Smooth muscle cell of the coronary artery (primary cell): ENCODE measurements around the gene GP5. TPM values are rescaled to one million over a fixed set of nuclear protein-coding genes. Genes with fewer than 3 reads are reported as not detected.

Experiments
- total RNA-seq: library from RNA; depleted of rRNA; stranded (reverse); fragments of >200 nt; gene quantifications from 2 replicates; pipeline ENCODE4 v1.2.3, GENCODE V29; 2014; ENCODE audit warnings: low replicate concordance

GP5 gene
- total RNA-seq, result 0.83 TPM in 1 of 2 replicates, not detected in the other

DNA sequence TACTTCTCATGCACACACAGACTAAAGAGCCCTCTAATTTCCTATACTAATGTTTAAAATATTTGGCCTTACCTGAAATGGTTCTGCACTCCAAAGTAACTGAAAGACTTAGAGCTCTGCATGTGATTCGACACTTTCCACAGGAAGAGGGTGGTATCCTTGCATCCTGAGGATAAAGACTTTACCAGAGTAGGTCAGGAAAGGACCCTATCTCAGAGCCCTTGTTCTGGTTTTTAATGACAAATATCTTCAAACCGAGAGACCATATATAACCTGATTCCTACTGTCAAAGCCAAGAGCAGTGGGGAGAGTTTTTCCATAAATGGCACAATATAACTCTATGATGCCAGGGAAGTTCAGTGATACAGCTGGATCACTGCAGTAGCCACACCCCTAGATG lies at the start of gene GP5:
Gene GP5 (minus strand): TSS at position 101 of the 400 bp plus-strand sequence. CDS start 984 bp downstream, outside the sequence.

DNA sequence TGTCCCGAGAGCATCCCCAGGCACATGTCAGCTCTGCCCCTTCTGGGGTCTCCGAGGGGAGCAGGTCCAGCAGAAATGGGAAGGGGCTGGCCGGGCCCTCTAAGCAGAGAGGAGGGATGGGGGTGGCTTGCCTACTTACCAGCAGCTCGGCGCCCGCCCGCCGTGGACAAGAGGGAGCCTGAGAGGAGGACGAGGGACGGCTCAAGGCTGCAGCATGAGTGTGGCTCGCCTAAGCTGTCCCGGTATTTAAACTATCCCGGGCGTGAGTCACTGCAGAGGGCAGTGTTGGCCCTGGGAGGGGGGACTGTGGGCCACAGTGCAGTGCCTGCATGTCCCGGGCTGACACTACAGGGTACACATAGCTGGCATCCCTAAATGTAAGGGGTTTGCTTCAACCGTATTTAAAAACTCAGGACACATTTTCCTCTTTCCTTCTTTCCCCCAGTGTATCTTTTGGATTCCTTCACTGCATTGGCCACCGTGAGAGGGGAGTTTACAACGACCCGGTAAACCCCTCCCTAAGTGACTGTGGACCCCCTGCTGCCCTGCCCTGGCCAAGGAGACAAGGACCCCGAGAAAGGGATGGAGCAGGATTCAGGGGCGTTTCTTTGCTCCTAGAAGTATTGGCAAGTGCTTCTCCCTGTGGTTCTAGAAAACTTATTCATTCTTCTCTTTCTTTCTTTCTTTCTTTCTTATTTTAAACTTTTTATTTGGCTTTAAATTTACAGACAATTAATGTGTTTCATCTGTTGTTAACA lies 29.4 kb downstream of the GP5 start, which contains the start of gene LRRC15:
Gene LRRC15 (minus strand): TSS at position 222 of the 758 bp plus-strand sequence. CDS start 8,700 bp downstream, outside the sequence.

DNA sequence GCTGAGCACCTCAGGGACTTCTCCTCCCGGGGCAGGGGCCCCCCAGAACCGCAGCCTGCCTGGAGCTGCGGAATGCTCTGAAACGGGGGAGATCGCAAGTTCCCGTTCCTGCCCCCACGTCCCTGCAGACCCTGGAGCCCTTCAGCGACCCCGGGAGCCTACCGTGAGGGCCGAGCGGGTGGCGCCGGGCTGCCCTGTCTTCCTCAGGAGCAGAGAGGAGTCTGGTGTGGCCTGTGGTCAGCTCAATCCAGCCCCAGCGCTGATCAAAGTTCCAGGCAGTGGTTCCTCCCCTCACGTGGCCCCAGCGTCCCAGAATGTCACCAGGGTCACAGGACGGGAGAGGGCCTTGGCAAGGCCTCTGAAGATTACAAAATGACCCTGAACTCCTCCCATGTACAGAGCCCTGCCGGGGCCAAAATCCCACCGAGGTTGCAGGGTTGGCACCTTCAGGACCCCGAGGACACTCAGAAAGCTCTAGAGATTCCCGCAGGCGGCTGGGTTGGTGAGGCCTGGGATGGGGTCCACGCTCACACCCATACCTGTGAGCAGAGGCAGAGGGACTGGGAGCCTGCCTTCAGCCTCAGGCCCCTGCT lies 47.9 kb downstream of the GP5 start, which contains the start of gene CPN2:
Gene CPN2 (minus strand): TSS at position 249 of the 593 bp plus-strand sequence. CDS start 8,626 bp downstream, outside the sequence.

Other genes with a start within 250 kb of the GP5 start
- gene CPN2, start 47.9 kb downstream of the GP5 start, total RNA-seq, result not detected in 2 replicates
- gene LRRC15, start 29.5 kb downstream of the GP5 start, total RNA-seq, result 0.45 and 1.5 TPM in 2 replicates
- 195 and 1,354 TPM in 2 replicates for gene ATP13A3, start 87.7 kb upstream of the GP5 start, total RNA-seq
- gene TMEM44, start 234.2 kb upstream of the GP5 start, total RNA-seq, result 8.4 and 35.2 TPM in 2 replicates